ENCODE results near the gene ARSB. TPM values are rescaled to one million over a fixed set of nuclear protein-coding genes. Genes with fewer than 3 reads are reported as not detected.

The ARSB gene
- total RNA-seq, 2 donors from 2014 or later: 5.0 to 8.2 TPM

DNA sequence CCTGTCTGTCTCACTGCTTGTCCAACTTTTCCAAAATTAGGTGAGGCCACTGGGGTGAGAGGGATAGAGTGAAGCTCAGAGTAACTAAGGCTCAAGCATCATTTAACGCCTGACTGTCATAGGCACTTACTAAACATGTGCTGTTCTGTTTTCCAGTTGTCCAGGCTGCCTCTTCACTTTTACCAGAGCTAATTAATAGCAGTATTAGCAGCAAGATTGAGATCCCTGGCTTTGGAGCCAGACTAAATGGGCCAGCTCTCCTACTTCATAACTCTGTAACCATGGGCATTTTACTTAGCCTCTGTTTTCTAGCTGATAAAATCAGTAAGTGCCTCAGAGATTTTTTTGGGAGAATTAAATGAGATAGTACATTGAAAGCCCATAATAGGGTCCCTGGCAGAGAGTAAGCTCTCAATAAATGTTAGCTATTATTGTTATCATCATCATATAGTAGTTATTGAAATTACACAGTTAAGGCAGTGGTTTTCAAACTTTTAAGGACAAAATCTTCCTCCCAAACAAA, 190.4 kb downstream of the ARSB start:
- no peak overlapping the region for H3K27ac Mint-ChIP-seq
- no peaks in the 10 kb centered on the region for H3K9me3 Mint-ChIP-seq
- ATAC-seq (no peak), DNase-seq (ENCODE audit: low spot score in 2 of 2) (no peak)
- H3K36me3 Mint-ChIP-seq: no peaks in the 10 kb centered on the region

- Mint-ChIP-seq H3K36me3 (no peaks in the 10 kb centered on the region), H3K27ac (no peak overlapping the region), H3K9me3 (no peaks in the 10 kb centered on the region)
- no peak for DNase-seq (ENCODE audit: low spot score in 2 of 2)
- ATAC-seq: no peak
Observed at GRCh38 chr5:78793907-78794662, 191.0 kb downstream of the ARSB start.

GRCh38 chr5:78792345-78793055, 192.6 kb downstream of the ARSB start:
- Mint-ChIP-seq H3K9me3 (no peaks in the 10 kb centered on the region), H3K27ac (no peak overlapping the region), H3K36me3 (peaks cover 0 to 3% of the 10 kb centered on the region in 2 donors)
- no peak for ATAC-seq
- no peak for DNase-seq (ENCODE audit: low spot score in 2 of 2)

DNA sequence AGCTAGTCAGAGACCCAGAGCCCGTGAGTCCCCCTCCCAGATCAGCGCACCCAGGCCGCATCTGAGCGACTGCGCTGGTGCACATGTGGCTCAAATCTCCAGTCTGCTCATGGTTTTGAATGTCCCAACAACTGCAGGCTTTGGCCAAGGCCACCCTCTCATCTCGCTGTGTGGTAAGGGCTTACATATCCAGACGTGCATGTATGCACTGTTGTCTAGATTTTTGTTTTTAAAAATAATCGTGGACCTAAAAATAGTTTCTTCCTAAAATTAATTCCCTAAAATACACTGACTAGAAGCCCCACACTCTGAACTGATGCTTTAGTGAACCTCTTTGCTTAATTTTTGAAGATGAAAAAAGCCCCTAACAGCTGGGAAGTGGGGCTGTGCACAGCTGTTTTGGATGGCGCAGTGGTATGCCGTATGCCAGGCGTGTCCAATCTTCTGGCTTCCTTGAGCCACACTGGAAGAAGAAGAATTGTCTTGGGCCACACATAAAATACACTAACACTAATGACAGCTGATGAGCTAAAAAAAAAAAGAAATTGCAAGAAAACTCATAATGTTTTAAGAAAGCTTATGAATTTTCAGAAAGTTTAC, 193.5 kb downstream of the ARSB start:
- no peak overlapping the region for H3K27ac Mint-ChIP-seq
- H3K36me3 Mint-ChIP-seq: peaks cover 0 to 10% of the 10 kb centered on the region in 2 donors
- no peak for ATAC-seq
- H3K9me3 Mint-ChIP-seq: no peaks in the 10 kb centered on the region
- no peak for DNase-seq (ENCODE audit: low spot score in 2 of 2)

DNA sequence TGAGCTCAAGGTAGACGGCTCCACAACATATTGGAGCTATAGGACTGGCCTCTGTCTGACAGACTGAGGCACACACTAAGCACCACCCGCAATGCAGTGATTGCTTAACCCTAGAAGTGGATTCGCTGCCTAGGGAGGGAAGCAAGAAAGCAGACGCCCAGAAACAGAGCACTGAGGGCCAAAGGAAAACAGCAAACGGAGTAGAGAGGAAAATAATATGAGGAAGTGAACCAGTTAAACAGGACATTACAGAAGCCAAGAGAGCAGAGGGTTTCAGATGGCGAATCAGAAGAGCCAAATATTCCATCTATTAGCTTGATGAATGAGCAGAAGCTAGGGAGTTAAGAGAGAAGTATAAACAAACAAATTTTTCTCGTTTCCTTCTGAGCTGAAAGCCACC, 197.3 kb downstream of the ARSB start:
- DNase-seq (ENCODE audit: low spot score in 2 of 2) (no peak), ATAC-seq (no peak)
- H3K9me3 Mint-ChIP-seq: peaks cover 0 to 5% of the 10 kb centered on the region in 2 donors
- peaks cover 0 to 10% of the 10 kb centered on the region in 2 donors for H3K36me3 Mint-ChIP-seq
- no peak overlapping the region for H3K27ac Mint-ChIP-seq

GRCh38 chr5:78785454-78785853, 199.7 kb downstream of the ARSB start:
- ATAC-seq (no peak), DNase-seq (ENCODE audit: low spot score in 2 of 2) (no peak)

GRCh38 chr5:78783434-78784130, 201.5 kb downstream of the ARSB start:
- Mint-ChIP-seq H3K36me3 (peaks cover 12 to 26% of the 10 kb centered on the region in 2 donors), H3K27ac (no peak overlapping the region), H3K9me3 (peaks cover 0 to 5% of the 10 kb centered on the region in 2 donors)
- ATAC-seq (no peak), DNase-seq (ENCODE audit: low spot score in 2 of 2) (no peak)

More at GRCh38 chr5:78785454-78785853, 199.7 kb downstream of the ARSB start:
- peaks cover 0 to 13% of the 10 kb centered on the region in 2 donors for H3K36me3 Mint-ChIP-seq
- H3K9me3 Mint-ChIP-seq: peaks cover 0 to 5% of the 10 kb centered on the region in 2 donors
- no peak overlapping the region for H3K27ac Mint-ChIP-seq

GRCh38 chr5:78782728-78783127, 202.4 kb downstream of the ARSB start:
- Mint-ChIP-seq H3K9me3 (peaks cover 0 to 5% of the 10 kb centered on the region in 2 donors), H3K27ac (no peak overlapping the region), H3K36me3 (peaks cover 12 to 25% of the 10 kb centered on the region in 2 donors)
- ATAC-seq (no peak), DNase-seq (ENCODE audit: low spot score in 2 of 2) (no peak)

DNA sequence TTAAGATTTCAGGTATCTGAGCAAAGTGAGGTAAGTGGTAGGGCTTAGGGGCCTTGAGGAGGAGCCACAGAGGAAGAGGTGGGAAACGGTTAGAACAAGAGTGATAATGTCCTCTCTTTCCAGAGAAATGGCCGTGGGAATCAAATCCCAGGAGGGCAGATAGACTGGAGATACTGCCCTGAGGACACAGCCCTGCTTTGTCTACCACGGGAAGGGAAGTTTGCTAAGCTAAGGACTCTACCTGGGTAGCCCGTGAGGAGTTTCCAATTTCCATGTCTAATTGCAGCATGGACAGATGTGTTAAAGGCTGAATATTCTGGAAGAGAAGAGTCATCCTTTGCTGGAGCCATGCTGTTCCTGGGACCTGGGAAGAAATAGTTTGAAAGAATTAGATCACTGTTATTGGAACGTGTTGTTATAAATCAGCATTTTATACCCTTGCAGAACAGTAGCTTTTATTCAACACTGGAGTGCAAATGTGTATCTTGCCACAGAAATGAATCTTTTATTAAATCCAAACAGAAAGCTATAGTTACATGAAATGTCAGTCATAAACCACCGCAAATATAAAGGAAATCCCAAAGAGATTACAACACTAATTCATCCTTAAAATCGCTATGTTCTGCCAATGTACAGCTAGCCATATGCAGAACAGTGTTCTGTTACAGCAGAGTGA, 203.4 kb downstream of the ARSB start:
- Mint-ChIP-seq H3K9me3 (peaks cover 0 to 5% of the 10 kb centered on the region in 2 donors), H3K36me3 (peaks cover 12 to 16% of the 10 kb centered on the region in 2 donors), H3K27ac (no peak overlapping the region)
- DNase-seq (ENCODE audit: low spot score in 2 of 2) (no peak), ATAC-seq (no peak)

- Mint-ChIP-seq H3K36me3 (peaks cover 12 to 16% of the 10 kb centered on the region in 2 donors), H3K27ac (no peak overlapping the region), H3K9me3 (no peaks in the 10 kb centered on the region)
- no peak for ATAC-seq
- no peak for DNase-seq (ENCODE audit: low spot score in 2 of 2)
Observed at GRCh38 chr5:78779771-78780616, 205.1 kb downstream of the ARSB start.

GRCh38 chr5:78779262-78779661, 205.8 kb downstream of the ARSB start:
- DNase-seq (ENCODE audit: low spot score in 2 of 2): no peak
- Mint-ChIP-seq H3K27ac (no peak overlapping the region), H3K9me3 (no peaks in the 10 kb centered on the region), H3K36me3 (peaks cover 12 to 16% of the 10 kb centered on the region in 2 donors)
- no peak for ATAC-seq

DNA sequence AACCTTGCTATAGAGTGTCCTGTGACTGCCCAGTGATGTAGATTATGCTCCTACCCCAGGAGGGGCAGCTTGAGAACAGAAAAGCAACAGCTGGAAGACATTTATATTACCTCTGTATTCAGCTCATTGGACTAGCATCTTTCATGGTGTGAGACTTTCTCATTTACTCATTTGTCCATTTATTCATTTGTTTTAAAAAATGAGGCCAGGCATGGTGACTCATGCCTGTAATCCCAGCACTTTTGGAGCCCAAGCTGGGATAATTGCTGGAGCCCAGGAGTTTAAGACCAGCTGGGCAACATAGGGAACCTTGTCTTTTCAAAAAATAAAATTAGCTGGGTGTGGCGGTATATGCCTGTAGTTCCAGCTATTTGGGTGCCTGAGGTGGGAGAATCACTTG, 206.6 kb downstream of the ARSB start:
- ATAC-seq: no peak

DNA sequence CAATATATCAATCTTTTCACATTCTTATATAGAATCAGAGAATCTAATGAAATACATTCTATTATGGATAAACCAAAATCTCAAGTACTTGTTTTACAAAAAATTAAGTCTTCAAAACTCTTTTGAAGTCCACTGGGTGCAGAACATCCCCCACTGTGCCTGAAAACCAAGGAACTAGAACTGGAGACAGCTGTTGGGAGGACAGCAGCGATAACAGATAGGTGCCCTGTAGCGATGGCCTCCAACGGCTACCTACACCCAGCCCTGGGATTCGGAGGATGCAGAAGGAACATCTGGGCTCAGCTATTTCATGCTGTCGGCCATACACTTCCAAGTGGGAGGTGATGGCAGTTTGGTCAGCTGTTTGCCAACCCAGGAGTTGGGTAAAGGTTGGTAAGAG, 207.2 kb downstream of the ARSB start:
- H3K36me3 Mint-ChIP-seq: peaks cover 12 to 21% of the 10 kb centered on the region in 2 donors
- no peaks in the 10 kb centered on the region for H3K9me3 Mint-ChIP-seq
- ATAC-seq (no peak), DNase-seq (ENCODE audit: low spot score in 2 of 2) (no peak)
- no peak overlapping the region for H3K27ac Mint-ChIP-seq

More for the DNA sequence above, 206.6 kb downstream of the ARSB start:
- H3K36me3 Mint-ChIP-seq: peaks cover 12 to 19% of the 10 kb centered on the region in 2 donors
- no peak for DNase-seq (ENCODE audit: low spot score in 2 of 2)
- no peak overlapping the region for H3K27ac Mint-ChIP-seq
- no peaks in the 10 kb centered on the region for H3K9me3 Mint-ChIP-seq

DNA sequence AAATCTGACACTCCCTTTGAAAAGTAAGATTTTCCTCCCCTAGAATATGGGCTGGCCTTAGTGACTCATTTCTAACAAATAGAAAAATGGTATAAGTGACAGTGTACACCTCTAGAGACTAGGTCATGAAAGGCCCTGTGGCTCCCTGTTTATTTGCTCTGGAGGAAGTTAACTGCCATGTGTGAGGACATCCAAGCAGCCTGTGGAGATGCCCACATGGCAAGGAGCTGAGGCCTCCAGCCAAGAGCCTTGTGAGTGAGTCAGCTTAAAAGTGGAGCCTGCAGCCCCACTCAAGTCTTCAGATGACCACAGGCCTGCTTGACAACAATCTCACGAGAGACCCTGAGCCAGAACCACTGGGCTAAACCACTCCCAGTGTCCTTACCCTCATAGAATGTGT, 208.5 kb downstream of the ARSB start:
- ATAC-seq (peak; percentile 56 to 57), DNase-seq (ENCODE audit: low spot score in 2 of 2) (no peak)
- H3K36me3 Mint-ChIP-seq: peaks cover 12 to 21% of the 10 kb centered on the region in 2 donors
- H3K27ac Mint-ChIP-seq: no peak overlapping the region
- no peaks in the 10 kb centered on the region for H3K9me3 Mint-ChIP-seq

DNA sequence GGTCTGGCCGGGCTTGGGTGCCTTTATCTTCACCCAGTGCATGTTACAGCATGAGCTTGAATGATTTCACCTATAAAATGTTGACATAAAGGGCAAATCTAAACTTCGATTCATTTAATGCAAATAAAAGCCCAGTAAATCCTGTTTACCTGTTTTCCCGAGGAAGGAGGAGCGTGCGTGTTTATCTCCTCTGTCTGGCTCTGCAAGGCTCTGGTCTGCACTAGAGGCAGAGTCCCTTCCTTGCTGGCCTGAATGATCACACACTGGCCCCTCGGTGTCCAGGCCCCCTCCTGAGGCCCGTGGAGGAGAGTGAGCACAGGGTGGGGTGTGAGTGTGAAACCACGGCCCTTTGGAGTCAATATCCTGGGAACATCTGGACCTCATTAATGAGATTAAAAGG, 211.5 kb downstream of the ARSB start:
- ATAC-seq: no peak
- Mint-ChIP-seq H3K36me3 (peaks cover 0 to 5% of the 10 kb centered on the region in 2 donors), H3K9me3 (no peaks in the 10 kb centered on the region), H3K27ac (no peak overlapping the region)
- DNase-seq (ENCODE audit: low spot score in 2 of 2): no peak
